Fibroblast of pulmonary artery (primary cell): ENCODE data around the gene DSN1.

Experiments used
- DNase-seq: peaks from one replicate; pipeline ENCODE4 v3.0.0-alpha.2; 2010; ENCODE audit warnings: low read depth
- H3K4me3 ChIP-seq: replicated peaks from 2 replicates; pipeline ENCODE4 v1.5.1; 2011; ENCODE audit warnings: low read depth, mild to moderate bottlenecking, control low read depth, low read length, moderate library complexity
- TF ChIP-seq, protein P1 (sequence below): IDR thresholded peaks from 2 replicates; pipeline ENCODE4 v1.5.1; 2011; ENCODE audit warnings: mild to moderate bottlenecking, control low read depth, low read length, inconsistent platforms; ENCODE audit errors: missing control alignments

The DSN1 gene

DNA sequence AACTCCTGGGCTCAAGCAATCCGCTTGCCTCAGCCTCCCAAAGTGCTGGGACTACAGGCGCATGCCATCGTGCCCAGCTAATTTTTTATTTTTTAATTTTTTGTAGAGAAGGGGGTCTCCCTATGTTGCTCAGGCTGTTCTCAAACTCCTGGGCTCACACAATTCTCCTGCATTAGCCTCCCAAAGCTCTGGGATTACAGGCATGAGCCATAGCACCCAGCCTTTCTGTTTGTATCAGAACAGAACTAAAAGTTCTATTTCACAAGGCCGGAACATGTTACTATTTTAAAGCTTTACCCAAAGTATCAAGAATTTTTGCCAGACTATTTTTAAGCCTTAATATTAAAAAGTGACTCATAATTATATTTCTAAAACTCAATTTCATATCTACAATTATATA lies 70.0 kb downstream of the DSN1 start:
- no peak overlapping the region for H3K4me3 ChIP-seq
- TF ChIP-seq, protein P1, sequence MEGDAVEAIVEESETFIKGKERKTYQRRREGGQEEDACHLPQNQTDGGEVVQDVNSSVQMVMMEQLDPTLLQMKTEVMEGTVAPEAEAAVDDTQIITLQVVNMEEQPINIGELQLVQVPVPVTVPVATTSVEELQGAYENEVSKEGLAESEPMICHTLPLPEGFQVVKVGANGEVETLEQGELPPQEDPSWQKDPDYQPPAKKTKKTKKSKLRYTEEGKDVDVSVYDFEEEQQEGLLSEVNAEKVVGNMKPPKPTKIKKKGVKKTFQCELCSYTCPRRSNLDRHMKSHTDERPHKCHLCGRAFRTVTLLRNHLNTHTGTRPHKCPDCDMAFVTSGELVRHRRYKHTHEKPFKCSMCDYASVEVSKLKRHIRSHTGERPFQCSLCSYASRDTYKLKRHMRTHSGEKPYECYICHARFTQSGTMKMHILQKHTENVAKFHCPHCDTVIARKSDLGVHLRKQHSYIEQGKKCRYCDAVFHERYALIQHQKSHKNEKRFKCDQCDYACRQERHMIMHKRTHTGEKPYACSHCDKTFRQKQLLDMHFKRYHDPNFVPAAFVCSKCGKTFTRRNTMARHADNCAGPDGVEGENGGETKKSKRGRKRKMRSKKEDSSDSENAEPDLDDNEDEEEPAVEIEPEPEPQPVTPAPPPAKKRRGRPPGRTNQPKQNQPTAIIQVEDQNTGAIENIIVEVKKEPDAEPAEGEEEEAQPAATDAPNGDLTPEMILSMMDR = no peak
- no peak for DNase-seq
